ENCODE measurements around the gene SLC34A1.
"Not testable (repeated sequence)": the region's sequence is repeated elsewhere in the genome, so short reads cannot be mapped to it uniquely, and the experiment has no call there.

- not testable (repeated sequence) for TF ChIP-seq POLR2A, CTCF (IDR thresholded peaks at IDR 0.05)
Observed at GRCh38 chr5:177417081-177417480, 32.8 kb downstream of the SLC34A1 start.
